Stimulated activated CD4-positive, alpha-beta T cell treated with anti-CD3 and anti-CD28 coated beads, Interleukin-4, amount 100 ng/mL, for 4 hours (primary cell): ENCODE results near the gene KLHL15.
"Not testable (repeated sequence)": the region's sequence is repeated elsewhere in the genome, so short reads cannot be mapped to it uniquely, and the experiment has no call there.

Source experiments
- DNase-seq, 2 experiments: peaks; one replicate each; pipeline ENCODE4 v3.0.0-alpha.2; 2020

Gene KLHL15

DNA sequence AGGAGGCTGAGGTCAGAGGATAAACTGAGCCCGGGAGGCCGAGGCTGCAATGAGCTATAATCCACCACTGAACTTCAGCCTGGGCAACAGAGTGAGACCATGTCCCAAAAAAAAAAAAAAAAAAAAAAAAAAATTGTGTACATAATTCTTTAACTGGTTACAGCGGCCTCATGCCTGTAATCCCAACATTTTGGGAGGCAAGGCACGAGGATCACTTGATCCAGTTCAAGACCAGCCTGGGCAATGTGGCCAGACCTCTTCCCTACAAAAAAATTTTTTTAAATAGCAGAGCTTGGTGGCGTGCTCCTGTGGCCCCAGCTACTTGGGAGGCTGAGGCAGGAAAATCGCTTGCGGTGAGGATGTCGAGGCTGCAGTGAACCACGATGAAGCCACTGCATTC, 9.3 kb downstream of the KLHL15 start:
- no peak for DNase-seq

DNA sequence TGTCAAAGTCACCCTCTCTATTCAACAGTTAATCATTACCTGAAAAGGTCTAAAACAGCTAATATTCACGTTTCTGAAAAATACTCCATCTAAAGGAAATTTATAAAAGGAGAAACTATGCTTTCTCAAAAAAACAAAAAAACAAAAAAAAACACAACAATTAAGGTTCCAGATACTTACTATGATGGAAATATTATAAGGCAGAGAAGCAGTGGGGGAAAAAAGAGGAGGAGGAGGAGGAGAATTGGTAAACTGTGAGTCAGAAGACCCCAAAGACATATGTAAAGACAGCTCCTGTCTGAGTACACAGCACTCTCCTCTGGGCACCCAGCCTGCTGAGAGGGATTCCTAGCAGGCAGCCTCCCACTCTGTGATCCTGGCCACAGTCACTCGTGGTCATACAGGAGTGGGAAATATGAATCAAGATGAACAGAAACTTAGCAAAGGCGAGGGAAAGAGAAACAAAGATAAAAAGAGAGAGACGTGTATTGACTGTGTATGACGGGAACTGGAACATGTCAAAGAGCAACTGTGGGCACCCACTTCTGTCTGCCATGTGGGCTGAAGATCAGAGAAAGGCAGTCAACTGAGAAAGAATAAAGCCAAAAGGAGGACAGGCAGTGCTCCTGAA, 12.5 kb downstream of the KLHL15 start:
- peak; percentile 41 to 69 for DNase-seq

DNA sequence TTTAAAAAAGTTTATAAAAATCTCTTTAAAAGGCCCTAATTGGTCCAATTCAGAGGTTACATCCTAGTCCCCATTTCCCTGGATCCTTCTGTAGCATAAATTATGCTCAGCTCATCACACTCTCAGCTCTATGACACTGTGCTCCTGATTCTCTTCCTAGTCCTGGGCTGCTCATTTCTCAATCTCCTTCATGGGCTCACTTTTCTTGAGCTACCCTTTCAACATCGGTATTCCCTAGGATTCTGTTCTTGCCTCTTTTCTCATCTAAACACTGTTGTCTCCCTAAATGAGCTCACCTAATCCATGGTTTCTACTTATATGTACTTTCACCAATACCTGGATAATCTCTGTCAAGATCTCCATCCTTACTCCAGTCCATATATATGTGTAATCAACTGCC, 14.7 kb downstream of the KLHL15 start:
- no peak for DNase-seq

DNA sequence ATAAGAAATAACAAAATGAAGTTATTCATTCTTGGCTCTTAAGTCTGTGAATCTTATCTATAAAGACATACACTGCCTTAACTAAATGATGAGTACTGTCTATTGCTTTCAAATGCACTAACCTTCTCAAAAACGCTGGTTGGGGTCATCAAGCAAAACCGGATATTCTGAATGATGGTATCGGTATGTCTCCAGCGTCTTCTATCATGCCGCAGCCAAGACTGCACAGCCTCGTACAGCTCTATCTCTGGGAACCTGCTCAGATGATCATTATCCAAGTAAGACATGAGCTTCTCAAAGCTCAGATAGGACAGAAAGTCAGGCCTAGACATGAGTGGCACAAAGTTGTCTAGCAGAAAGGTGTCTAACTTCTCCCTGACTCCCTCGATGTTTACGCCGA, 21.1 kb downstream of the KLHL15 start:
- DNase-seq: no peak

DNA sequence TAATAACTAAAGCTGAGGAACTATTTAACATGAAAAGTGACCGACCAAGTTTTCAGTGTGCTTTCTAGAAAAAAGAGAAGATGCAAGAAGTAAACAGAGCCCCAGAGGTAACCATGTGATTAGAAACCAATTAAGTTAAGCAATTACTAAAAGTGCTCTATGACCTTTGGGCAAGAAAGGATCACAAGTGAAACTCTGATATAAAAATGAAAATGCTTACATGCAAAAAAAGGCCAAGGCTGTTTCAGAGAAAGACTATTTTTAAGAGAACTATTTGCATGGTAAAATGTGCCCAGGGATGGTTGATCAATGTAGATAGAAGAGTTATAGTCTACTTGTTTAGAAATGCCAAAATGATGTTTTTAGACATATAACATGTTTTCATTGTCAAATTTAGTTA, 22.0 kb downstream of the KLHL15 start:
- DNase-seq: no peak

DNA sequence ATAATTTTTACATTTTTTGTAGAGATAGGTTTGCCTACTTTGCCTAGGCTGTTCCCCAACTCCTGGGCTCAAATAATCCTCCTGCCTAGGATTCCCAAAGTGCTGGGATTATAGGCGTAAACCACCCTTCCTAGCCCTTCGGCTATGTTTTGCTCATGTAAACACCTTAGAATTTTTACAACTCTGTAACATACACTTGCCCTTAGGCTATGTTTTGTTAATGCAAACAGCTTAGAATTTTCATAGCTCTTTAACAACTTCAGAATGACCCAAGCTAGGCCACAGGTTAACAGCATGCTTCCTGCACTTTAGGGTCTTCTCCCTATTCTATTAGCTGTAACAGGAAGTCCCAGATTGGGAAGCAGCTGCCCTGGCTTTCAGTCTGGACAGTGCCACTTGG, 24.2 kb downstream of the KLHL15 start:
- DNase-seq: no peak

DNA sequence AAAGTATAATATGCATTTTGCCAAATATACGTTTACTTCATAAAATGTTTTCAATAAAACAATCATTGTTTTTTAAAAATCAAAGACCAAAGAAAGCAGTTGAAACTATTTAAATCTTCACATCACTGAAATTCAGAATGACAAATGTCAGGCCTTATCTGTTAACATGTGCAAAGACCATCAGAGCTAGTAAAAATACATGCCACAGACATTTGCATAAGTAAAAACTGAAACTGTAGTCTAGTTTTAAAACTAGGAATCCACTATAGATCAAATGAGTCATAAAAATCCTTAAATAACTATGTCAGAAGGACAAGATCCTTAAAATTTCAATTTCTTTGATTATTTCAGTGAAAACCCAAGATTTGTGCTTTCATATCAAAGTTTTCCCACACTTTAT, 24.8 kb downstream of the KLHL15 start:
- DNase-seq: no peak

DNA sequence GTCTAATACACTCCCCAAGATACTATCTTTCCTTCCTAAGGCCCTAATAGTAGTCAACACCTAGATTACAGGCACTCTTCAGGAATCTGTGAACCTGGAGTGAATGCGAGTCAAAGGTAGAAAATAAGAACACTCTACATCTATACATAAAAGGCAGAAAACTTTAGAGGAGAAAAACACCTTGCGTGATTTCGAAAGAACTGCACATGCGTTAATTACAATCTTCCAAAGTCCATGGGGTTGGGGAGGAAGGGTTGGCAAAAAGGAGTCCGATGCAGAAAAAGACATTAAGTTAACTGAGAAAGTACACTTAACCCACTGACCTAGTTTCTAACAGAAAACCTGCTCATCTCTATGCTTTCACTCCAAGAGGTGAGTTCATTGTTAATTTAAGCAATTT, 27.3 kb downstream of the KLHL15 start:
- DNase-seq: no peak

DNA sequence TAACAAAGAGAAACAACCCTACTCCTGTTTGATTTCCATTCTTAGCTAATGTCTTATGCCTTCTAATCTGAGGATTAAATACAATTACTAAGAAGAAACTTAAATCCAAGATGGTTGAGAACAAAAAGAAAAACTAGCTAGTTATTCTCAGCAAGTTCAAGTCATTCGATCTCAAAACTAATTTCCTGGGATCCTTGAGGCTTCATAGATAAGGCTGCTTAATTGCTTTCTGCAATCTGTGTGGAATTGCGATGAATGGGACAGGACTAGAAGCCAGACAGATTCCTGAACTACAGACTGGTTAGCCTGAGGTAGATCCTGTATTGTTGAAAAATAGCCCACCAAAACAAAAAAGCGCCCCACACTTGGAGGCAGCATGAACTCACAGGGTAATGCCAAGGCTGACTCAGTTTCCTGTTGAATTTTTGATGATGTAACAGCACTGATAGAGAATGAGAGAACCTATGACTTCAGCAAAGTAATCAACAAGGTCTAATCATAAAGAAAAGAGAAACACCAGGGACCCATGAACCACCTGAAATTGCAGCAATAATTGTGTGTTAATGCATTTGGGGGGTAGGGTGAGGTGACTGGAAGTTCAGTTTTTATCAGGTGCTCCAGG, 33.9 kb downstream of the KLHL15 start:
- DNase-seq: no peak

DNA sequence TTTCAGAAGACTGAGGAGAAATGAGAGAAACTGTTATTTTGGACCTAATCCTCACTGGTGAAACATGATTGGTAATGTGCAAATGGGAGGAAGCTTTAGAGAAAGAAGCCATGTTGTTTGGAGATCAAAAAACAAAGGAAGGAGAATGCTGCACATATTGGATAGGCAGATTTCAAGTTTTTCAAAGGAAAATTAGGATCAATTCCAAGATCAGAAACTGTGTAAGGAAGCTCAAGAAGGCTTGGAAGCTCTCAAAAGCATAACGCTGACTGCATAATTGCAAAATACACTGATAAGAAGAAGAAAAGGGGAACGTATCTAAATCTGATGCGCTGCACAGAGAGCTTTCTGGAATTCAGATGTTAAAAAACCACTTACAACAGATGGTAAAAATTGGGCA, 34.6 kb downstream of the KLHL15 start:
- no peak for DNase-seq

DNA sequence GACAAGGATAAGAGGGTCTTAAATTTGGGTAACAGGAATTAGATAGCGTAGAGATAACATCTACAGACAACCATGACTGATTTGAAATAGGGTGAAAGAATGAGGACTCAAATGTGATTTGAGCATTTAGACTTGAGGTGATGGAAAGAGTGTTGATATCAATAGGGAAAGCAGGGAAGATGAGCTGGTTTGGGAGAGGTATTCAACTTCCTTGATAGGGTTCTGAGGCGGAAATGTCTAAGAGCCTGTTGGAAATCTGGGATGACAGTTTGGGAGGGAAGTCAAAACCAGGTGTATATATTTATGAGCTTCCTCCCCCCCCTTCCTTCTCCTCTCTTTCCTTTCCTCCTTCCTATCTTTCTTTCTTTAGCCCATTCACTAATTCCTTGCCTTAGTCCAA, 36.5 kb downstream of the KLHL15 start:
- DNase-seq: no peak

DNA sequence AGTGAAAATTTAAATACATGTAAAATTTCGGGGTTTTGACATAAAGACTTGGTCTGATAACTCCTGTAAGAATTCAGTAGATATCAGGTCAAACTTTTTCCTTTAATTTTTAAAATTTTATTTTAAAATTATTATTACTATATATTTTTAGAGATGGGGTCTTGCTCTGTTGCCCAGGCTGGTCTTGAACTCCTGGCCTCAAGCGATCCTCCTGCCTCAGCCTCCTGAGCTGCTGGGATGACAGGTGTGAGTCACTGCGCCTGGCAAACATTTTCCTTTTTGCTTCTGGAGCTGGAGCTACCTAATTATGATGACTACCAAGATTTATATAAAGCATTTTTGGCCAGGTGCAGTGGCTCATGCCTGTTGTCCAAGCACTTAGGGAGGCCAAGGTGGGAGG, 37.3 kb downstream of the KLHL15 start:
- DNase-seq: no peak

DNA sequence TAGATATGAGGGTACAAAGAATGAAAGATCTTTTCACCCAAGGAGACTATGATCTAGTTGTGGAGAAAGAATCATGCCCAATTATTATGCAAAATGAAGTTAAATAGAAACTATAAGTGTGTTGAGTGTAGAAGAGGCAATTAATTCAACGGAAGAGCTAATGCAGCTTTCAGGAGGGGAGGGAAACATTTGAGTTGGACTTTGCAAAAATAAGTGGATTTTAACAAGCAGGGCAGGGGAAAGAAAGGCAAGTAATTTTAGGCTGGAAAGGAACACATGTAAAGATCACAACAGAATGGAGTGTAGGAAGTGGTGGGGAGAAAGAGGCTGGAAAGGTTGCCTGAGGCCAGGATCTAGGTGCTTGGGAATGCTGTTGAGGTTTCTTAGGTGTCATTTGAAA, 44.1 kb downstream of the KLHL15 start:
- DNase-seq: no peak

DNA sequence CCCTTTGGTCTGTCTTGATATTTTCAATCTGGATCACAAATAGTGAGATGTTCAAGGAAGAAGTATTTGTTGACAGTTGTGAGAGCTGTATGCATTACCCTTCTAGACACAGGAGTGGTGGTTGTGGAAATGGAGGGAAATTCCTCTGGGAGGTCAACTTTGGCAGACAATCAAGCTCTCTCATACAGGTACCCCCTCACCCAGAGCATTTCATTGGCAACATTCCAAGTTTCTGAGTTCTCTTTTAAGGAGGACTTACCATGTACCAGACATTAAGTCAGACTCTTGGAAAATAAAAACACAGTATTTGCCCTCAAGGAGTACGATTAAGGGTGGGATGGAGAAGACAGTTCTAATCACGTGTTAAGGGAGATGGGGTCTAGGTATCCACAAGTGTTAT, 45.3 kb downstream of the KLHL15 start:
- DNase-seq: no peak

DNA sequence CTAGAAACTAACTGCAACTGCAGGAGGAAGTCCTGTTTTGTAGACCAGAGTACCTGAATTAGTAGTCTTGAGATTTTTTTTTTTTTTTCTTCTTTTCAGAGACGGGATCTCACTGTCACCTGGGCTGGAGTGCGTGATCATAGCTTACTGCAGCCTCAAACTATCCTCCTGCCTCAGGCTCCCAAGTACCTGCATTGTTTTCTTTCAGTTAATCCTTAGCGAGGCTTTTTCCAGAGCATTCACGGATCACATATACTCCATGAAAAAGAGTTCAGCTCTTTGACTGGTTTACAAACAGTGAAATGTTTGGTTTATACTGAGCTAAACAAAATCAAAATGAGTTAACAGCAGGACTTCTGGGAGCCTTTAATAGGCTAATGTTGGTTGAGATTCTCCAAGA, 45.8 kb downstream of the KLHL15 start:
- no peak for DNase-seq

DNA sequence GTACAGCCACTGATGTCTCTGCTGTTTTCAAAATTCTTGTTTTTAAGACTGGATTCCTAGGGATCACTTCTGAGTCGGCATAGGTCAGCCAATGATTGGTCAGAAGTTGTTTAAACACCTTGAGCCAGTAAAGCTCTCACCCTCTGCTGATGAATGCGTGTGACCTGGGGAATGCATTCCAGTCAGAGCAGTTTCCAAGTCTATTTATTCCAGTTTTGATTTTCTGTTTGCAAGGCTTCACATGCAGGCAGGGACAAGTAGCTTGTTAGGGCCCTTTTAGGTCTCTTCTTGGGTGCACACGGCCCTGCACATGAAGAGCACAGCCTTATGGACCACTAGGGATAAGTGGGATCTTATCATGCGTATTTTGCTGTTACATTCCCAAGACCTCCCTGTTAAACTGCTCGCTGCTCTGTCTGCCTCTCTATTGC, 47.0 kb downstream of the KLHL15 start:
- no peak for DNase-seq

DNA sequence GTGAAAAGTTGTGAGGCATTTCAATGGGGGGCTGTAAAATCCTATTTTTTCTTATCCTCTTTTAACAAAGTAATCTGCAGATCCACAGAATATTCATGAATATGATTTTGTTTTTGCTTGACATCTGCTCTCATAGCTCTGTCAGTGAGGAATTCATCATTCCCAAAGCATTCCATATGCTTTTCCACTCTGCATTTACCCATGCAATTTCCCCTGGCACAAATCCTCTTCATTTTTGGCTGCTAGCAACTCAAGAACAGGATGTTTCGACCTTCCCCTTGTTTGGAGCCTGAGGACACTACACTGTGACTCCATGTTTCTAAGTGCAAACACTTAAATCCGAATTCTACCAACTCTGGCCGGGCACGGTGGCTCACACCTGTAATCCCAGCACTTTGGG, 48.5 kb downstream of the KLHL15 start:
- no peak for DNase-seq

DNA sequence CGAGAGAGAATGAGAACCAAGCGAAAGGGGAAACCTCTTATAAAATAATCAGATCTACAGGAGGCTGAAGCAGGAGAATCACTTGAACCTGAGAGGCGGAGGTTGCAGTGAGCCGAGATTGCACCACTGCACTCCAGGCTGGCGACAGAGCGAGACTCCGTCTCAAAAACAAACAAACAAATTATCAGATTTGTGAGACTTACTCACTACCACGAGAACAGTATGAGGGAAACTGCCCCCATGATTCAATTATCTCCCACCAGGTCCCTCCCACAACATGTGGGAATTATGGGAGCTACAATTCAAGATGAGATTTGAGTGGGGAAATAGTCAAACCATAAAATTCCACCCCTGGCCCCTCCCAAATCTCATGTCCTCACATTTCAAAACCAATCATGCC, 61.4 kb downstream of the KLHL15 start:
- not testable (repeated sequence) for DNase-seq

DNA sequence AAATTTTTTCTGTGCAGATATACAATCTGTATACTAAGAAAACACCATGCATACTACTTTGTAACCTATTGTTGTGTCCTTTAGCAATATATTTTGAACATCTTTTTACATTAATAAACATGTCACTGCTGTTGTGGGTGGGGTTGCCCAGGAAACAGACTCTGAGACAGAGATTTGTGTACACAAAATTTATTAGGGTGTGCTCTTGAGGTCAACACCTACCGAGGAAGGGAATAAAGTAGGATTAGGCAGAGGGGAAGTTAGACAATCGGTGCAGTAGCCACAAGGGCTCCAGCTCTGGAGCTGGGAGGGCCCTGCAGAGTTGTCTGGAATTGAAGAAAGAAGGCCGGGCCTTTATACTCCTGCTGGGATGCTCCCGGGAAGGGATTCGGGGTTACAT, 62.8 kb downstream of the KLHL15 start:
- no peak for DNase-seq

DNA sequence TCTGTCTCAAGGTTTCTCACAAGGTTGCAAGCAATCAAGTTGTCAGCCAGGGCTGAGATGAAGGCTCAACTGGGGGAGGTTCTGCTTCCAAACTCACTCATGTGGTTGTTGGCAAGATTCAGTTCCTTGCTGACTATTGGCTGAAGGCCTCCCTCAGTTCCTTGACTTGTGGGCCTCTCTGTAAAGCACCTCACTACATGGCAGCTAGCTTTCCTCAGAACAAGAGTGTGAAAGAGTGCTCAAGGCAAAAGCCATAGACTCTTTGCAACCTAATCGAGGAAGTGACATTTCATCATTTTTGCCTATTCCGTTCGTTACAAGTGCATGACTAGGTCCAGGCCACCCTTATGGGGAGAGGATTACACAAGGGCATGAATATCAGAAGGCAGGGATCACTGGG, 67.2 kb downstream of the KLHL15 start:
- DNase-seq: no peak

DNA sequence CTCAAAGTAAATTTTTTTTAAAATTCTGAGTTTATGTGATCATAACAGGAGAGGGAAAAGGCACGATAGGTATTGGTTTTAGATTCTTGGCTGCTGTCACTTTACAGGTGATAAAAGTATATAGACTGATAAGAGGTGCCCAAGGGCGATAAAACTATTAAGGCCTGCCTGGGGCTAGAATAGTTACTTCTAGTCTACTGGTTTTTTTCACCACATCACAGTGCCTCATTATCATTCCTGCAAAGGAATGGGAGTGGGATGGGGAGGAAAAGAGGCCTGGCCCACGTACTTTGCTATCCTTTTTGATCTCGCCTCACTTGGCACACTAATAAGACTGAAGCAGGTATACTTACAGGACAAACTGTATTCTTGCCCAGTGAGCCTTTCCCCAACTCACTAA, 72.6 kb downstream of the KLHL15 start:
- no peak for DNase-seq

DNA sequence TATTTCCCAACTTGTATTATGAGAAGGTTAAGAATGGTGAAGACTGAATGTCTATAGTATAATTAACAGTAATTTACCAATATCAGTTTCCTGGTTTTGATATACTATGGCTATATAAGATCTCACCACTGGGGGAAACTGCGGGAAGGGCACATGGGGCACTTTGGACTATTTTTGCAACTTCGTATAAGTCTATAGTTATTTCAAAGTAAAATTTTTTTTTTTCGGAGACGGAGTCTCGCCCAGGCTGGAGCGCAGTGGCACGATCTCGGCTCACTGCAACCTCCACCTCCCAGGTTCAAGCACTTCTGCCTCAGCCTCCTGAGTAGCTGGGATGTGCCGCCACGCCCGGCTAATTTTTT, 73.1 kb downstream of the KLHL15 start:
- DNase-seq: no peak

DNA sequence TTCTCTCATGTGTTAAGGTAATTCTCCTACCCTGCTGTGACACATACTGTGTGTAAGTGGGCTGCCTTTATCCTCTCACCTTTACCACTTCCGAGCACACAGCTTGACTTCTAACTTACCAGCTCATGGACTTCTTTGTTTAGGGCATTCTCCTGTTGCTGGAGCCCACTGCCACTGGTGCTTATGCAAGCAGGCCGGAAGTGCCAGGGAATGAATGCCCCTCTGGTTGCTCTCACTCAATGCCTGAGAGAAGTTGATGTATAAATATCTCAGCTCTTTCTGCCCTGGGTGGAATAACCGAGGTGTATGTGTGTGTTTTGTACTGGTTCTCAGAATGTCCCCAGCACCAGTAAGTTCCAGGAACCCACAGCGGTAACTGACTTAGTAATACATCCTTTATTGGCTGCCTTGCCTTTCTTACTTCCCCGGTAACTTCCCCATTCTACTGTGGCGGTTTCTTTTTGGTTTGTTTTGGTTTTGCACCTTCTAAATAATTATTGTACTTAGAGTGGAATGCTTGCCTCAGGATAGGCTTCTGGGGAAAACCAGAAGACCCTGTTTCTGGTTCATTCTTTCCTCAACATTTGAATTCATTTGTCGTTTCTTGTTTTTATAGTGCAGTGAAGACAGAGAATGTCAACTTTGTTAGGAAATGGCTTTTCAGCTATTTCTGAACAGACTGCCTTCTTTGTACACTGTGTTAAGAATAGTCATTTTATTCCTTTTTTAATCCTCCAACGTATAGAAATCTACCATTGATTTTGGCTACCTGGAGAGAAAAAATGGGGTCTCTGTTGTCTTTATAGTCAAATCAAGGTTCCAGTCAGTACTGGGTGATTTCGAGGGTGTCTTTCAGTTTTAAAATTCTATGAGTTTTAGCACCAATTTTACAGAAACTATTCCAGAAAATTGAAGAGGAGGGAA, 73.7 kb downstream of the KLHL15 start:
- peak; percentile 2 to 8 for DNase-seq

DNA sequence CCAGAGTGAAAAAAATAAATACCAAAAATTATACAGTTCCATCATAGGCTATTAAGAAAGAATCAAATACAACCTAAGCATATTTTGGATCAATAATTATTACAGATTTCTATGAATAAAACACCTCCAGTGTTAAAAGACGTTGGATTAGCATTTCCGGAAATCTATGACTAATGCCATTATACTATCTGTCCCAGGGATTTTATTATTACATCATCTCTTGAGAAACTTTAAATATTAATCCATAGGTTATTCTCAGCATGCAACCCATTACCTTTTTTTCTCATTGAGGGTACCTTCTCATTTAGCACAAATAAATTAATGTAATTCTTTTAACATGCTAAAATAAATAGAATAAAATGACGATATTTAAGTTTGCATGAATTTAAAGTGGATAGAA, 74.6 kb downstream of the KLHL15 start:
- DNase-seq: no peak
